ENCODE results near the gene NDUFA11. TPM values are rescaled to one million over a fixed set of nuclear protein-coding genes. Genes with fewer than 3 reads are reported as not detected.

The NDUFA11 gene
- total and polyA plus RNA-seq, 2 donors (not counting 1 experiment from before 2014, with no cell fraction given) = 115 to 276 TPM

DNA sequence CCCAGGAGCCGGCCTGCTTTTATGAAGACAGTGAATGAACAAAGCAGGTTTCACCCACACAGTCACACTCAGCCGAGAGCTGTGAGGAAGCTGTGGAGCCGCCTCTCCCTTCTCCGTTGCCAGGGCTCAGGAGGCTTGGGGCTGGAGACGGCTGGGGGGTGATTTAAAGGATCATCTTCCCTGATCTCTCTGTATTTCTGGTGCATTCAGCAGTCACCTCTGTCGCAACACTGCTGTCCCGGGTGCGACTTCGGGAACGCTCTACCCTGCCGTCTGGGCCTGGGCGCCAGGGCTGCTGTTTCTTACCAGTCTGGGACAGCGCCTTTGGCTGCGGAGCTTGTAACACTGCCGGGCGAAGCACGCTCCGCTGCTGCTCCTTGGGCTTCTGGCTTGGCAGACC lies 28.6 kb upstream of the NDUFA11 start:
- 99% methylated on average over 17 of the region's 18 CpGs for WGBS (ENCODE audit: insufficient coverage)
- peaks cover 0 to 13% of the 10 kb centered on the region in 2 donors for H3K4me1 ChIP-seq (ENCODE audit: control insufficient read depth in 2 of 2, insufficient read depth in 2 of 2, low read length in 2 of 2)

GRCh38 chr19:5931251-5931650 lies 27.7 kb upstream of the NDUFA11 start:
- no peak for ATAC-seq (ENCODE audit: low read depth)
- Mint-ChIP-seq H3K27me3 (no peaks in the 10 kb centered on the region), H3K9me3 (ENCODE audit: insufficient read depth) (no peaks in the 10 kb centered on the region), H3K4me3 (no peak overlapping the region), H3K27ac (no peak overlapping the region), H3K4me1 (peaks cover 13% of the 10 kb centered on the region)
- TF ChIP-seq EZH2 (IDR thresholded peaks at IDR 0.05; ENCODE audit: borderline replicate concordance, insufficient read depth, low read depth, low read length, poor library complexity, severe bottlenecking) = no peak
- TF ChIP-seq, protein P1, sequence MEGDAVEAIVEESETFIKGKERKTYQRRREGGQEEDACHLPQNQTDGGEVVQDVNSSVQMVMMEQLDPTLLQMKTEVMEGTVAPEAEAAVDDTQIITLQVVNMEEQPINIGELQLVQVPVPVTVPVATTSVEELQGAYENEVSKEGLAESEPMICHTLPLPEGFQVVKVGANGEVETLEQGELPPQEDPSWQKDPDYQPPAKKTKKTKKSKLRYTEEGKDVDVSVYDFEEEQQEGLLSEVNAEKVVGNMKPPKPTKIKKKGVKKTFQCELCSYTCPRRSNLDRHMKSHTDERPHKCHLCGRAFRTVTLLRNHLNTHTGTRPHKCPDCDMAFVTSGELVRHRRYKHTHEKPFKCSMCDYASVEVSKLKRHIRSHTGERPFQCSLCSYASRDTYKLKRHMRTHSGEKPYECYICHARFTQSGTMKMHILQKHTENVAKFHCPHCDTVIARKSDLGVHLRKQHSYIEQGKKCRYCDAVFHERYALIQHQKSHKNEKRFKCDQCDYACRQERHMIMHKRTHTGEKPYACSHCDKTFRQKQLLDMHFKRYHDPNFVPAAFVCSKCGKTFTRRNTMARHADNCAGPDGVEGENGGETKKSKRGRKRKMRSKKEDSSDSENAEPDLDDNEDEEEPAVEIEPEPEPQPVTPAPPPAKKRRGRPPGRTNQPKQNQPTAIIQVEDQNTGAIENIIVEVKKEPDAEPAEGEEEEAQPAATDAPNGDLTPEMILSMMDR (IDR thresholded peaks at IDR 0.05) = no peak
- POLR2A ChIA-PET = no interaction called here
- WGBS (ENCODE audit: insufficient coverage) = 94% methylated on average over 7 of the region's 11 CpGs
- intact Hi-C loops (cut with micrococcal nuclease) = no loop called here
- Histone ChIP-seq H2AFZ (ENCODE audit: insufficient read depth, low read depth, low read length, poor library complexity, severe bottlenecking) (no peak overlapping the region), H3K27ac (ENCODE audit: low read length in 2 of 2) (no peak overlapping the region), H3K36me3 (replicated peaks in 1 of 2; ENCODE audit: control extremely low read depth in 1 of 2, control insufficient read depth in 1 of 2, extremely low read depth in 1 of 2, insufficient read depth in 2 of 2, low read length in 1 of 2) (peaks cover 0 to 85% of the 10 kb centered on the region in 2 experiments), H3K9me3 (ENCODE audit: control extremely low read depth in 1 of 3, control insufficient read depth in 2 of 3, insufficient read depth in 1 of 3, low read length in 2 of 3) (no peaks in the 10 kb centered on the region), H3K4me2 (replicated peaks; ENCODE audit: low read depth, low read length, poor library complexity, severe bottlenecking) (no peak overlapping the region), H3K27me3 (replicated peaks in 1 of 4; ENCODE audit: control extremely low read depth in 1 of 4, control insufficient read depth in 3 of 4, insufficient read depth in 4 of 4, low read length in 3 of 4) (no peaks in the 10 kb centered on the region), H4K20me1 (ENCODE audit: control insufficient read depth, insufficient read depth, low read length, poor library complexity, severe bottlenecking) (peaks cover 45% of the 10 kb centered on the region), H3K4me1 (ENCODE audit: control insufficient read depth in 2 of 2, insufficient read depth in 2 of 2, low read length in 2 of 2) (peaks cover 0 to 16% of the 10 kb centered on the region in 2 donors), H3K79me2 (ENCODE audit: control insufficient read depth, insufficient read depth, low read length) (peaks cover 40% of the 10 kb centered on the region), H3K9ac (ENCODE audit: low read length) (no peak overlapping the region), H3K4me3 (ENCODE audit: control extremely low read depth in 1 of 5, extremely low read depth in 1 of 5, insufficient read depth in 1 of 5, low read depth in 2 of 5, low read length in 4 of 5) (no peak overlapping the region)
- CTCF ChIA-PET = no interaction called here
- no peak for DNase-seq

More for the DNA sequence above, 28.6 kb upstream of the NDUFA11 start:
- Mint-ChIP-seq H3K4me1 (peaks cover 13% of the 10 kb centered on the region), H3K9me3 (ENCODE audit: insufficient read depth) (no peaks in the 10 kb centered on the region), H3K4me3 (no peak overlapping the region), H3K27ac (no peak overlapping the region), H3K27me3 (no peaks in the 10 kb centered on the region)
- Histone ChIP-seq H3K4me3 (ENCODE audit: control extremely low read depth in 1 of 5, extremely low read depth in 1 of 5, insufficient read depth in 1 of 5, low read depth in 2 of 5, low read length in 4 of 5) (no peak overlapping the region), H3K9me3 (ENCODE audit: control extremely low read depth in 1 of 3, control insufficient read depth in 2 of 3, insufficient read depth in 1 of 3, low read length in 2 of 3) (no peaks in the 10 kb centered on the region), H2AFZ (ENCODE audit: insufficient read depth, low read depth, low read length, poor library complexity, severe bottlenecking) (no peak overlapping the region), H3K27me3 (replicated peaks in 1 of 4; ENCODE audit: control extremely low read depth in 1 of 4, control insufficient read depth in 3 of 4, insufficient read depth in 4 of 4, low read length in 3 of 4) (no peaks in the 10 kb centered on the region), H3K36me3 (replicated peaks in 1 of 2; ENCODE audit: control extremely low read depth in 1 of 2, control insufficient read depth in 1 of 2, extremely low read depth in 1 of 2, insufficient read depth in 2 of 2, low read length in 1 of 2) (peaks cover 0 to 82% of the 10 kb centered on the region in 2 experiments), H3K9ac (ENCODE audit: low read length) (no peak overlapping the region), H3K79me2 (ENCODE audit: control insufficient read depth, insufficient read depth, low read length) (peaks cover 47% of the 10 kb centered on the region), H3K27ac (ENCODE audit: low read length in 2 of 2) (no peak overlapping the region), H4K20me1 (ENCODE audit: control insufficient read depth, insufficient read depth, low read length, poor library complexity, severe bottlenecking) (peaks cover 54% of the 10 kb centered on the region), H3K4me2 (replicated peaks; ENCODE audit: low read depth, low read length, poor library complexity, severe bottlenecking) (no peak overlapping the region)
- POLR2A ChIA-PET = interaction anchor here (0.6 kb wide), 1 partner anchor 21 kb away, joined by 7 read pairs; no protein-coding TSS in a partner anchor
- CTCF ChIA-PET = no interaction called here
- no peak for ATAC-seq (ENCODE audit: low read depth)
- TF ChIP-seq, protein P1 (IDR thresholded peaks at IDR 0.05) = no peak
- no peak for TF ChIP-seq EZH2 (IDR thresholded peaks at IDR 0.05; ENCODE audit: borderline replicate concordance, insufficient read depth, low read depth, low read length, poor library complexity, severe bottlenecking)
- intact Hi-C loops (cut with micrococcal nuclease) = no loop called here
- no peak for DNase-seq

All from B cell (primary cell).